Measurements from ENCODE around the gene TANC1.

The TANC1 gene

DNA sequence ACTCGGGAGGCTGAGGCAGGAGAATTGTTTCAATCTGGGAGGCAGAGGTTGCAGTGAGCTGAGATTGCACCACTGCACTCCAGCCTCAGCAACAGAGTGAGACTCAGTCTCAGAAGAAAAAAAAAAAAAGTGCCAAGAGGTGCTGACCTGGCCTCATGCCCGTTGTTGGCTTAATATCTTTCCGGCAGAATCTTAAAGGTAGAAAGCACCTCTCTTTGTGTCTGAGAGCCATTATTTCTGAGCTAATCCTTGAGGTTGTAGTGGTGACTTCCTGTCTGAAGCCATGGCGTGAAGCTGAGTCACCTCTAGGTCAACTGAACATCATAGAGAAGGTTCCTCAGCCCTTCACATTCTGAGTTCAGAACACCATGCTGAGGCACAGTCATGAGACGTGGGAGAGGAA lies 257.6 kb downstream of the TANC1 start:
- TF ChIP-seq, protein P1, sequence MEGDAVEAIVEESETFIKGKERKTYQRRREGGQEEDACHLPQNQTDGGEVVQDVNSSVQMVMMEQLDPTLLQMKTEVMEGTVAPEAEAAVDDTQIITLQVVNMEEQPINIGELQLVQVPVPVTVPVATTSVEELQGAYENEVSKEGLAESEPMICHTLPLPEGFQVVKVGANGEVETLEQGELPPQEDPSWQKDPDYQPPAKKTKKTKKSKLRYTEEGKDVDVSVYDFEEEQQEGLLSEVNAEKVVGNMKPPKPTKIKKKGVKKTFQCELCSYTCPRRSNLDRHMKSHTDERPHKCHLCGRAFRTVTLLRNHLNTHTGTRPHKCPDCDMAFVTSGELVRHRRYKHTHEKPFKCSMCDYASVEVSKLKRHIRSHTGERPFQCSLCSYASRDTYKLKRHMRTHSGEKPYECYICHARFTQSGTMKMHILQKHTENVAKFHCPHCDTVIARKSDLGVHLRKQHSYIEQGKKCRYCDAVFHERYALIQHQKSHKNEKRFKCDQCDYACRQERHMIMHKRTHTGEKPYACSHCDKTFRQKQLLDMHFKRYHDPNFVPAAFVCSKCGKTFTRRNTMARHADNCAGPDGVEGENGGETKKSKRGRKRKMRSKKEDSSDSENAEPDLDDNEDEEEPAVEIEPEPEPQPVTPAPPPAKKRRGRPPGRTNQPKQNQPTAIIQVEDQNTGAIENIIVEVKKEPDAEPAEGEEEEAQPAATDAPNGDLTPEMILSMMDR (IDR thresholded peaks at IDR 0.05; ENCODE audit: low read depth, low read length, missing control alignments) = no peak
- no peak for DNase-seq (ENCODE audit: low read depth)
- H3K4me3 ChIP-seq (ENCODE audit: low read depth, low read length) = no peak overlapping the region

DNA sequence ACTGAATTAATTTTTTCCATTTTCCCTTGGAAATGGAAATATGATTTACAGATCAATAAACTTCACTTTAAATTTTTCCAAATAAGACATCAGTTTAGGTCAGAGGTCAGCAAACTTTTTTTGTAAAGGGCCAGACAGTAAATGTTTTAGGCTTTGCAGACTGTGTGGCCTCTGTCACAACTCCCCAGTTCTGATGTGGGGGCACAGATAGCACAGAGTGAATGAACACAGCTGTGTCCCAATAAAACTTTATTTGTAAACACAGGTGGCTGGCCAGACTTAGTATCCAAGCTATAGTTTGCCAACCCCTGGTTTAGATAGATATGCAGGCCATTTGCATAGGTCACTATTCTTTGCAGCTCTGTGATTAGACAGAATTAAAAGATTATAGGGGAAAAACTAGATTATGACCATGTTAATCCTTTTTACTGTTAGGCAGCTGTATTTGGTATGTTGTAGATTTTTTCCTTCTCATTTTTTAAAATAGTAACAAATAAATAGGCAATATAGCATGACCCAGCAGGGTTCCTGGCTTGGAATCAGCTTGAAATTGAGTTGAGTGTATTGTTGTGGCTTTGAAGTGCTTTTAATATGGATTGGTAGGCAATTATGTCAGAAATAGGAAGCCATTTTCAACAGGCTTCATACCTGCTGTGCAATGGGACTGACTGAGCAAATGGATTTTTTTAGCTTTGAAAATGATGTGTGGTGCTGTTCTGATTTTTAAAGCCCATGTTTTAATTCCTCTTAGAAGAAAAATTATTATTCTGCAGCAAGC lies 258.4 kb downstream of the TANC1 start:
- DNase-seq (ENCODE audit: low read depth) = no peak
- TF ChIP-seq, protein P1 (IDR thresholded peaks at IDR 0.05; ENCODE audit: low read depth, low read length, missing control alignments) = no peak

DNA sequence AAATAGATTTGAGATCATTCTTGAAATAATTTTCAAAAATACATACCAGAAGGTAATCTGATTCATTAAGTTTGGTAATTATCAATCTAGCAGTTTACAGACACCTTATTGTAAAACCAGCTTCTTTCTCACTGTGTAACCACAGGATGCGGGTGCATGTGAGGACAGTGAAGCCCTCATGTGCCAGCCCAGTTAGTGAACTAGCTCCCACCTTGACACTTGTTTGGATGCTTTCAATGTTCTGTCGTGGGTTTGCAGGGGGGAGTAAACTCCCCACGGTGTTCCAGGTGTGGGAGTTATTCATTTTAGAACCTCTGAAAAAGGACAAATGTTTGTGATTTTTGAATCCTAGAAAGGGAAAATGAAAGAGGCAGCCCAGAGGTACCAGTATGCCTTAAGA lies 259.0 kb downstream of the TANC1 start:
- TF ChIP-seq, protein P1 (IDR thresholded peaks at IDR 0.05; ENCODE audit: low read depth, low read length, missing control alignments) = no peak
- DNase-seq (ENCODE audit: low read depth) = no peak

More for the DNA sequence above, 258.4 kb downstream of the TANC1 start:
- no peak overlapping the region for H3K4me3 ChIP-seq (ENCODE audit: low read depth, low read length)

DNA sequence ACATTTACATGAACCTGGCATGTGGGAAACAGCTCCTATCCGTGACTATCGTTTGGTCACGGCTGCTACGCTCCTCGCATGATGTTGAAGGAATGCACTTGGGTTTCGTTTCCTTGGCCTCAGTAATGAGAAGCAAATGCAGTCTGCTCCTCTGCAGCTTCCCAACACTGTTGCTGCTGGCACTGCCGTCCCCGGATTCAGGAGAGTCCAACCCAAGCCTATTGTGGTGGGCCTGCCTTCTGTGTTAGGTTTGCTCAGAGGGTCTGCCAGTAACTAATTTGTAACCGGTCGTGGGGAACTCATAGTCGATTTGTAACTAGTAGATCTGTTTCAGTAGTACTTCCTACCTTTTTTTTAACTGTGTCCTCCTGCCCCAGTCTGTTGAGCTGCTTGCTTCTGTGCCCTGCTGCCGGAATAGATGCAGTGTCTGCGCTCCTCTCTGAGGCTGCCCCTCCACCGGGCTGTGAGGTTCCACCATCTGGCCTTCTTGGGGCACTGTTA lies 259.7 kb downstream of the TANC1 start:
- no peak overlapping the region for H3K4me3 ChIP-seq (ENCODE audit: low read depth, low read length)

More for the DNA sequence above, 259.0 kb downstream of the TANC1 start:
- H3K4me3 ChIP-seq (ENCODE audit: low read depth, low read length) = no peak overlapping the region

DNA sequence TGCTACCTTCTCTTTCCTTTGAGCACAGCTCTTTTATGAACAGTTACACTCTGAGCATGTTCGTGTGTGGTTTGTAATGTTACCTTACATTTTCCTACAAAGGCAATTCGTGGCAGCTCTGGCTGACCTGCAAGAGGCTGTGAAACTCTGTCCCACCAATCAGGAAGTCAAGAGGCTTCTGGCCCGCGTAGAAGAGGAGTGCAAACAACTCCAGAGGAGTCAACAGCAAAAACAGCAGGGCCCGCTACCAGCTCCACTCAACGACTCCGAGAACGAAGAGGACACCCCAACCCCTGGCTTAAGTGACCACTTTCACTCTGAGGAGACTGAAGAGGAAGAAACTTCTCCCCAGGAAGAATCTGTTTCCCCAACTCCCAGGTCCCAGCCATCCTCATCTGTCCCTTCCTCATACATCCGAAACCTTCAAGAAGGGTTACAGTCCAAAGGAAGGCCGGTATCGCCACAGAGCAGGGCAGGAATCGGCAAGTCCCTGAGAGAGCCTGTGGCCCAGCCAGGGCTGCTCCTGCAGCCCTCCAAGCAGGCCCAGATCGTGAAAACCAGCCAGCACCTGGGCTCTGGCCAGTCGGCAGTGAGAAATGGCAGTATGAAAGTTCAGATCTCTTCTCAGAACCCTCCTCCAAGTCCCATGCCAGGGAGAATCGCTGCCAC lies 261.2 kb downstream of the TANC1 start:
- DNase-seq (ENCODE audit: low read depth) = no peak
- TF ChIP-seq, protein P1 (IDR thresholded peaks at IDR 0.05; ENCODE audit: low read depth, low read length, missing control alignments) = no peak

More for the DNA sequence above, 259.7 kb downstream of the TANC1 start:
- TF ChIP-seq, protein P1 (IDR thresholded peaks at IDR 0.05; ENCODE audit: low read depth, low read length, missing control alignments) = no peak
- no peak for DNase-seq (ENCODE audit: low read depth)

DNA sequence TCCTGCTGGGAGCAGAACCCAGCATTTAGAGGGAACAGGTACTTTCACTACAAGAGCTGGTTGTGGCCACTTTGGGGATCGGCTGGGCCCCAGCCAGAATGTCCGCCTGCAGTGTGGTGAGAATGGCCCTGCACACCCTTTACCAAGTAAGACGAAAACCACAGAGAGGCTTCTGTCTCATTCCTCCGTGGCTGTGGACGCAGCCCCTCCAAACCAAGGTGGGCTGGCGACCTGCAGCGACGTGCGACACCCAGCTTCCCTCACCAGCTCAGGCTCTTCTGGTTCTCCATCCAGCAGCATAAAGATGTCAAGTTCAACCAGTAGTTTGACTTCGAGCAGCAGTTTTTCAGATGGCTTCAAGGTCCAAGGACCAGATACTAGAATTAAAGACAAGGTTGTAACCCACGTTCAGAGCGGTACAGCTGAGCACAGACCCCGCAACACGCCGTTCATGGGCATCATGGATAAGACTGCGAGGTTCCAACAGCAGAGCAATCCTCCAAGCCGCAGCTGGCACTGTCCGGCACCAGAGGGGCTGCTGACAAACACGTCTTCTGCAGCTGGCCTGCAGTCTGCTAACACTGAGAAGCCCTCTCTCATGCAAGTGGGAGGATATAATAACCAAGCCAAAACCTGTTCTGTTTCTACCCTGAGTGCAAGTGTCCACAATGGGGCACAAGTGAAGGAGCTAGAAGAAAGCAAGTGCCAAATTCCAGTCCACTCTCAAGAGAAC lies 261.9 kb downstream of the TANC1 start:
- TF ChIP-seq, protein P1 (IDR thresholded peaks at IDR 0.05; ENCODE audit: low read depth, low read length, missing control alignments) = no peak
- no peak overlapping the region for H3K4me3 ChIP-seq (ENCODE audit: low read depth, low read length)
- DNase-seq (ENCODE audit: low read depth) = no peak

More for the DNA sequence above, 261.2 kb downstream of the TANC1 start:
- H3K4me3 ChIP-seq (ENCODE audit: low read depth, low read length) = no peak overlapping the region

Data from GM12864 (cell line).